Measurements from ENCODE around the gene HCRTR1. TPM values are rescaled to one million over a fixed set of nuclear protein-coding genes. Genes with fewer than 3 reads are reported as not detected.

Gene HCRTR1
- total RNA-seq, 2 donors from 2014 or later: not detected

DNA sequence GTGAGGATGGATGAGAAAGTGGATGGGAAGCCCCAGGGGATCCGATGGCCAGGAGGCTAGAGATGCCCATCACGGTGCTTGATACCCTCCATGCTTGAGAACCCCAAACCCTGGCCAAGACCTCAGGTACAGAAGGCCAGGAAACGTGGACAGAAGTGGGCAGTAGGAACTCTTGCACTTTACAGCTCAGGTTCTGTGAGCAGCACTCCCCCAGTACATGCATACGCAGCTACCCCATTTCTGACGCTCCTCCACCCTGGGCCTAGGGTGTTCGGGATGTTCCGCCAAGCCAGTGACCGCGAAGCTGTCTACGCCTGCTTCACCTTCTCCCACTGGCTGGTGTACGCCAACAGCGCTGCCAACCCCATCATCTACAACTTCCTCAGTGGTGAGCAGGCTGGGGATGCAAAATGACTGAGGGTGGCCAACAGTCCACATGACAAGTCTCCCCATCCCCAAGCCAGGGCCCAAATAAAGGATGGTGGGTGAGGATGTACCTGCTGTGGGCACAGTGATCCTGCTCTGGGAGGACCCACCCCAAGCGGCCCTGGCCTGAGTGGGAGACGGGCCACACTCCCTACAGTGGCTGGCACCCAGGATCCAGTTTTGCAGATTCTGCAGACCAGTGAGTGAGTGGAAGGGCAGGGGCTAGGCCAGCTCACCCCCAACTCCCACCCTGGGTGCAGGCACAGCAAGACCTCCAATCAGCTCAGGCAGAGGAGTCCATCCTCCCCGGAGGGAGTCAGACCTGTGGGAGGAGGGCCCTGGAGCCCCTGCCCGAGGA is 7.4 kb downstream of the HCRTR1 start:
- no peaks in the 10 kb centered on the region for H3K4me1 ChIP-seq
- intact Hi-C loops (cut with DNase I): no loop called here
- no peak for DNase-seq
- no peaks in the 10 kb centered on the region for H3K27me3 ChIP-seq
- H3K9ac ChIP-seq (ENCODE audit: low read depth in 2 of 2, low read length in 2 of 2): peak overlapping the region in 1 of 2 donors; percentile 7
- no peak overlapping the region for H3K27ac ChIP-seq
- H3K9me3 ChIP-seq: no peaks in the 10 kb centered on the region
- TF ChIP-seq, protein P1, sequence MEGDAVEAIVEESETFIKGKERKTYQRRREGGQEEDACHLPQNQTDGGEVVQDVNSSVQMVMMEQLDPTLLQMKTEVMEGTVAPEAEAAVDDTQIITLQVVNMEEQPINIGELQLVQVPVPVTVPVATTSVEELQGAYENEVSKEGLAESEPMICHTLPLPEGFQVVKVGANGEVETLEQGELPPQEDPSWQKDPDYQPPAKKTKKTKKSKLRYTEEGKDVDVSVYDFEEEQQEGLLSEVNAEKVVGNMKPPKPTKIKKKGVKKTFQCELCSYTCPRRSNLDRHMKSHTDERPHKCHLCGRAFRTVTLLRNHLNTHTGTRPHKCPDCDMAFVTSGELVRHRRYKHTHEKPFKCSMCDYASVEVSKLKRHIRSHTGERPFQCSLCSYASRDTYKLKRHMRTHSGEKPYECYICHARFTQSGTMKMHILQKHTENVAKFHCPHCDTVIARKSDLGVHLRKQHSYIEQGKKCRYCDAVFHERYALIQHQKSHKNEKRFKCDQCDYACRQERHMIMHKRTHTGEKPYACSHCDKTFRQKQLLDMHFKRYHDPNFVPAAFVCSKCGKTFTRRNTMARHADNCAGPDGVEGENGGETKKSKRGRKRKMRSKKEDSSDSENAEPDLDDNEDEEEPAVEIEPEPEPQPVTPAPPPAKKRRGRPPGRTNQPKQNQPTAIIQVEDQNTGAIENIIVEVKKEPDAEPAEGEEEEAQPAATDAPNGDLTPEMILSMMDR (IDR thresholded peaks at IDR 0.05): no peak
- no peaks in the 10 kb centered on the region for H3K36me3 ChIP-seq
- no peak overlapping the region for H3K4me3 ChIP-seq

DNA sequence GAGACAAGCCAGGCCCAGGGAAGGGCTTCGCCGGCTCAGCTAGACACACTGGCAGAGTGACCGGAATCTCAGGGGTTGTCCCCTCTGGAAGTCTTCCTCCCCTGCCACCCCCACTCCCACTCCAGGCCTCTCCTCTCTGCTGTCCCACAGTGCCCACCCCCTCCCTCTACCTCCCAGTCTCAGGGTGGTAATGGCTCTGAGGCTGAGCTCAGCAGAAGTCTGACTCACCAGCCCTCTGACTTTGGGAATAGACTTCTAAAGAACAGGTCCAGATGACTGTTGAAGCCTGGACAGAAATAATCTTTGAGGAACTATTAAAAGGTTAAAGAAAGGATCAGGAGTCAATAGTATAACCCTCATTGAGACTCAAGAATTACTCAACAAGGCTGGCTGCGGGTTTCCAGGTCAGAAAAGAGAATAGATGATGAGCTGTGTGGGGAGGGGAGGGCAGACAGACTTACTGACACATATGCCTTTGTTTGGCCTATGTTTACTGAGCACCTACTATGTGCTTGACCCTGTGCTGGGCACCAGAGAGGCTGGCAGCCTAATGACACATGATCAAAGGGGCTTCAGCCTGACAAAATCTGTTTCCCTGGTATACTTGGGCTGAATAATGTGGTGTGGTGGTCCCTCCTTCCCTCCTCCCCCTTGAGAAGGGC is 8.2 kb downstream of the HCRTR1 start:
- Histone ChIP-seq H3K27me3 (no peaks in the 10 kb centered on the region), H3K9ac (ENCODE audit: low read depth in 2 of 2, low read length in 2 of 2) (no peak overlapping the region), H3K27ac (no peak overlapping the region), H3K36me3 (no peaks in the 10 kb centered on the region), H3K9me3 (no peaks in the 10 kb centered on the region), H3K4me1 (no peaks in the 10 kb centered on the region), H3K4me3 (no peak overlapping the region)
- intact Hi-C loops (cut with DNase I): no loop called here
- DNase-seq: no peak
- TF ChIP-seq, protein P1 (IDR thresholded peaks at IDR 0.05): no peak

DNA sequence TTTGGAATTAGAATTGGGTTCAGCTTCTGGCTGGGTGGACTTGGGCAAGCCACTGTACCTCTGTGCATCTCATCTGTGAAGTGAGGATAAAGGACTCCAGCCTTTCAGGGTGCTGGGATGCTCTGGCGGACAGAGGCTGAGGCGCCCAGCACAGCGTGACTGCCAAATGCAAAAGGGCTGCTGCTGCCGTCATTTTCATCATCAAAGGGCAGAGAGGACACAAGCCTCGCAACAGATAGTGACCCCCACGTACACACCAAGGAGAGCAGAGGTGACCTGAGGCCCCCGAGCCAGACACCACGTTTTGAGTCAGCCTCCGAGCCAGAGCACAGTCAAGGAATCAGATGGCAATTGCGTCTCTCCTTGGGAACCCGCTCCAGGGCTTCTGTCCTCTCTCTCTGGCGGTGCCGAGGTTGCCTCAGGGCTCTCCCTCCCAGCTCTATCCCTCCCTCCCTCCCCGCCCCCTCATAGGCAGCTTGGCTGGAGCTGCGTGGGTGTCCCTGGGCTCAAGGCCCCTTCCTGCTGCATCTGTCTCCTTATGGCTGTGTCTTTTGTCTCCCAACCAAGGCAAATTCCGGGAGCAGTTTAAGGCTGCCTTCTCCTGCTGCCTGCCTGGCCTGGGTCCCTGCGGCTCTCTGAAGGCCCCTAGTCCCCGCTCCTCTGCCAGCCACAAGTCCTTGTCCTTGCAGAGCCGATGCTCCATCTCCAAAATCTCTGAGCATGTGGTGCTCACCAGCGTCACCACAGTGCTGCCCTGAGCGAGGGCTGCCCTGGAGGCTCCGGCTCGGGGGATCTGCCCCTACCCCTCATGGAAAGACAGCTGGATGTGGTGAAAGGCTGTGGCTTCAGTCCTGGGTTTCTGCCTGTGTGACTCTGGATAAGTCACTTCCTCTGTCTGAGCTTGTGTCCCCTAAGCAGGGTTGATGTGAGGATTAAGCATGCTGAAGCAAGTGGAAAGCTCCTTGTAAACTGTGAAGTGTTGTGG is 9.0 kb downstream of the HCRTR1 start:
- no peak overlapping the region for H3K4me3 ChIP-seq
- no peaks in the 10 kb centered on the region for H3K4me1 ChIP-seq
- no peak overlapping the region for H3K27ac ChIP-seq
- no peak for DNase-seq
- H3K27me3 ChIP-seq: no peaks in the 10 kb centered on the region
- peak overlapping the region in 1 of 2 donors; percentile 35 for H3K9ac ChIP-seq (ENCODE audit: low read depth in 2 of 2, low read length in 2 of 2)
- TF ChIP-seq, protein P1 (IDR thresholded peaks at IDR 0.05): no peak
- no peaks in the 10 kb centered on the region for H3K9me3 ChIP-seq
- intact Hi-C loops (cut with DNase I): no loop called here
- peaks cover 4% of the 10 kb centered on the region for H3K36me3 ChIP-seq

DNA sequence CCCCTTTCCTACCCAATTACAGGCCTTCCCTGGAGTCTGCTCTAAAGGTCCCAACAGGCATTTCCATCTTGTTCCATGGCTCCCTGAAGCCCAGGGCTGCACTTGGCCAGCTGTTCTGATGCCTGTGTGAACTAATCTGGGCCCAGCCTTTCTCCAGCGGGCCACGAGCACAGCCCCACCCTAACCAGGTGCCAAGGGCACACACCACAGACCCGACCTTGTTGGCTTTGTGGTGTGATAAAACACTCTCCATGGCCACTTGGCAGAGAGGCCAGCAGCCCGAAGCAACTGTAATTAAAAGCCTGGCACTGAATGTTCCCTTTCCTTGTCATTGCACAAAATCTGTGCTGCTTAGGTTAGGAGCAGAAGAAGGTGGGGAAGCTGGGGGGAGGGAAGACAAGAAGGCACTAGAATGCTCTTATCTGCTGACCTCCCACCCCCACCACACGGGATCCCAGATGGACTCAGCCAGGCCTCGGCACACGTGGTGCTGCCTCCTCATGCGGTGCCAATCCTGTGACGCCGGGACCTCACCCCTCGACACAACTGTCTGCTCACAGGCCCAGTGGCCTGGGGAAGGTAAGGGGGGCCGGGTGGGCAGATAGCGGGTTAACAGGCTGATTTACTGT is 9.9 kb downstream of the HCRTR1 start:
- Histone ChIP-seq H3K27ac (no peak overlapping the region), H3K9me3 (no peaks in the 10 kb centered on the region), H3K27me3 (no peaks in the 10 kb centered on the region), H3K4me1 (no peaks in the 10 kb centered on the region), H3K9ac (ENCODE audit: low read depth in 2 of 2, low read length in 2 of 2) (no peak overlapping the region), H3K36me3 (peaks cover 5% of the 10 kb centered on the region), H3K4me3 (no peak overlapping the region)
- TF ChIP-seq, protein P1 (IDR thresholded peaks at IDR 0.05): no peak
- intact Hi-C loops (cut with DNase I): no loop called here
- DNase-seq: peak; percentile 33

All from colonic mucosa (tissue), 4 donors.